ENCODE results near the gene CAVIN2.

The CAVIN2 gene

DNA sequence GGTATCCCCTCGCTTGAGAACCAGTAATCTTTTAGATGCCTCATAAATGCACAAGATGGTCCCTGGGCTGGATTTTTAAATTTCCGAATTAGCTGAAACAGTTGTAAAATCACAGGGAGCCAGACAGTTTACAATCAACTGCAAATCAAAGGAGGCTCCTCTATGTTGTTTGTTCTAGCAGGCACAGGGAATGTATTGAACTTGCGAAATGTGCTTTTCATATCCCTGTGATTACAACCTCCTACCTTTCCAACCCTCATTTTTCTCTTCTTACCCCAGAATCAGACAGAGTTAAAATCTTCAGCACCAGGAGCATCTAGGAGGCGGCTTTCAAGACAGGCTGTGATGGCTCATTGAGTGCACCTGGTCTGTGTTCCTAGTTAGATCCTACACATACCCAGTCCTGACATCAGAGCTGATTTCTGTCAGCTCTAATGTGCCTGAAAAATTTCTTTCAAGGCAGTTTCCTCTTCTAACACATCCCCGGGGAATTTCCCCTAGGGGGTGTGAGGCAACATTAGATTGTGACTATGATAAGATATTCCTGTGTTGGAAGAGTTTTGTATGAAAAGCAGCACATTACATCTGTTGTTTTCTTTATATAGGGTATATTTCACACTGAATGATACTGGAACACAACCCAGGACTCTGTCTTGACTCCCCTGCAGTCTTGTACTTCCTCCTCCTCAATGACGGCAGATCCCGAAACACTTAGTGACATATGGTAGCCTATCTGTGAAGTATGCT is 17.9 kb upstream of the CAVIN2 start:
- no peaks in the 10 kb centered on the region for H3K27me3 ChIP-seq (ENCODE audit: control insufficient read depth in 2 of 2, insufficient read depth in 2 of 2, low read length in 2 of 2)
- no peak overlapping the region for H3K27ac ChIP-seq (ENCODE audit: low read depth in 2 of 2, low read length in 2 of 2)
- H3K4me1 ChIP-seq (ENCODE audit: control insufficient read depth in 2 of 2, insufficient read depth in 2 of 2, low read length in 2 of 2) = peaks cover 4 to 16% of the 10 kb centered on the region in 2 donors
- no peaks in the 10 kb centered on the region for H3K36me3 ChIP-seq (ENCODE audit: control insufficient read depth in 2 of 2, insufficient read depth in 2 of 2, low read length in 2 of 2)
- H3K9me3 ChIP-seq (ENCODE audit: control insufficient read depth in 2 of 2, low read length in 2 of 2) = no peaks in the 10 kb centered on the region
- no peak overlapping the region for H3K4me3 ChIP-seq (ENCODE audit: low read length in 2 of 2)
- no peak overlapping the region for H3K9ac ChIP-seq (ENCODE audit: low read depth in 1 of 2, low read length in 2 of 2)

DNA sequence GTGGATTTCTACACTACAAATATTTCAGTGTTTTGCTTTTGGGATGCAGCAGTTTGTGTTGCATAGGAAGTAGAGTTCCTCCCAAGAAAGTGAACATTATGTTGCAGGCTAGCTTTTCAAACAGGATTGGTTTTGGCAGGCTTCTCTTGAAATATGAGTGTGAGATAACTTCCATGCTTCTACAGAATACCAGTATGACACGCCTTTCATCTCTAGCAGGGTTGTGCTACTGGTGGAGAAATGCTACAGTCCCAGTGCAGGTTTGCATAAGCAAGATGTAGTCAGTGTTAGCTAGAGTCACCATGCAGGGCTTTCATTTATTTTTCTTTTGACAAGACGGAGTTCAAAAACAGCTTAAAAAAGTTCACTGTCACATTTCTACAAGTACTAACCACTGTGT is 17.1 kb upstream of the CAVIN2 start:
- Histone ChIP-seq H3K36me3 (ENCODE audit: control insufficient read depth in 2 of 2, insufficient read depth in 2 of 2, low read length in 2 of 2) (no peaks in the 10 kb centered on the region), H3K4me1 (ENCODE audit: control insufficient read depth in 2 of 2, insufficient read depth in 2 of 2, low read length in 2 of 2) (peaks cover 4 to 13% of the 10 kb centered on the region in 2 donors), H3K4me3 (ENCODE audit: low read length in 2 of 2) (no peak overlapping the region), H3K27ac (ENCODE audit: low read depth in 2 of 2, low read length in 2 of 2) (no peak overlapping the region), H3K27me3 (ENCODE audit: control insufficient read depth in 2 of 2, insufficient read depth in 2 of 2, low read length in 2 of 2) (no peaks in the 10 kb centered on the region), H3K9me3 (ENCODE audit: control insufficient read depth in 2 of 2, low read length in 2 of 2) (no peaks in the 10 kb centered on the region), H3K9ac (ENCODE audit: low read depth in 1 of 2, low read length in 2 of 2) (no peak overlapping the region)

DNA sequence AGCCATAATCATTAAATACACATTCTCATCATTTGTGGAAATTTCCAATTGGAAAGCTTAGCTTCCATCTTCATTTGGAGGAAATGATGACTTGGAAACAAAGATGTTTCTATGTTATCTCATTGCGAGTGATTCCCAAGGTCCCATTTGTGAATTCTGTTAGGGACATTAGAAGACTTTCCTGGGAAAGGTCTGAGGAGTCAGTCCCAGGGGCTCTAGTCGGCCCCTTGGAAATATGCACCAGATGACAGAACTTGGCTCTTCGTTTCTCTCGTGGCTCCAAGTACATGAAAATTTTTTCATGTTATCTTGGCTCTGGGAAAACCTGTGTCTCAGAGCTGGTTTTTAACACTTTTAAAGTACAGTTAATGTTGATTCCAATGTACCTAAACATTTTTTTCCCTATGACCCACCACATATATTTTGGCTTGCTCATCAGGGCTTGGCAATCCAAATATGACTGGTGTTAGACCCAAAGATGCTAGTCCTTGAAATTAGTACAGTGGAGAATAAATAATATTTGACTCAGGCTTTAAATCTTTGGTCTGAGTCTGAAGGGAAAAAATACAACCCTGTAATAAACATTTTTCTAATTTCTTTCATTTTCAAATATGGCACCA is 15.4 kb upstream of the CAVIN2 start:
- no peaks in the 10 kb centered on the region for H3K27me3 ChIP-seq (ENCODE audit: control insufficient read depth in 2 of 2, insufficient read depth in 2 of 2, low read length in 2 of 2)
- H3K36me3 ChIP-seq (ENCODE audit: control insufficient read depth in 2 of 2, insufficient read depth in 2 of 2, low read length in 2 of 2) = no peaks in the 10 kb centered on the region
- H3K9ac ChIP-seq (ENCODE audit: low read depth in 1 of 2, low read length in 2 of 2) = no peak overlapping the region
- peaks cover under 1 to 9% of the 10 kb centered on the region in 2 donors for H3K4me1 ChIP-seq (ENCODE audit: control insufficient read depth in 2 of 2, insufficient read depth in 2 of 2, low read length in 2 of 2)
- H3K9me3 ChIP-seq (ENCODE audit: control insufficient read depth in 2 of 2, low read length in 2 of 2) = no peaks in the 10 kb centered on the region
- H3K4me3 ChIP-seq (ENCODE audit: low read length in 2 of 2) = no peak overlapping the region
- H3K27ac ChIP-seq (ENCODE audit: low read depth in 2 of 2, low read length in 2 of 2) = no peak overlapping the region

DNA sequence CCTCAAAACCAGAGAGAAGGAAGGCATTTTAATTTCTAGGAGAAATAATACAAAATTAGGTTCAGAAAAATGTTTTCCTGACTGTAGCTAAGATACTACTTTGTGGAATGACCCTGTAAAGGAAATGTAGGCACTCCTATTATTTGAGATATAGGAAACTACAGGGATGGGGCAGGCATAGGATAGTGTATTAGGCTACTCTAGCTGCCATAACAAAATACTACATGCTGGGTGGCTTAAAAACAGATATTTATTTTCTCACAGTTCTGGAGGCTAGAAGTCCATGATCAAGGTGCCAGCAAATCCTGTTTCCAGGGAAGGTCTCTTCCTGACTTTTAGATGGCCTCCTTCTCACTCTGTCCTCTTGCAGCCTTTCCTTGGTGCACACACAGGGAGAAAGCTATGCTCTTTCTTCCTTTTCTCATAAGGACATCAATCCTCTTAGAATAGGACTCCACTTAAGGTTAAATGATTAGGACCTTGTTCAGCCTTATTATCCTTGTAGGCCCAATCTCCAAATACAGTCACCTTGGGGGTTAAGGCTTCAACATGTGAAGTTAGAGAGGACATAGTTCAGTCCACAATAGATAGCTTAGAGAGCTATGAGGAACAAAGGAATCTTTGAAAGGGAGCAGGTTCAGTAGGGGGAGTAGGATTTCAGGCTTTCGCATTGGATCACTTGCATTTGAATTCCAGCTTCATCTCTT is 14.0 kb upstream of the CAVIN2 start:
- Histone ChIP-seq H3K9me3 (ENCODE audit: control insufficient read depth in 2 of 2, low read length in 2 of 2) (no peaks in the 10 kb centered on the region), H3K27me3 (ENCODE audit: control insufficient read depth in 2 of 2, insufficient read depth in 2 of 2, low read length in 2 of 2) (no peaks in the 10 kb centered on the region), H3K36me3 (ENCODE audit: control insufficient read depth in 2 of 2, insufficient read depth in 2 of 2, low read length in 2 of 2) (no peaks in the 10 kb centered on the region), H3K4me3 (ENCODE audit: low read length in 2 of 2) (no peak overlapping the region), H3K27ac (ENCODE audit: low read depth in 2 of 2, low read length in 2 of 2) (no peak overlapping the region), H3K4me1 (ENCODE audit: control insufficient read depth in 2 of 2, insufficient read depth in 2 of 2, low read length in 2 of 2) (no peaks in the 10 kb centered on the region), H3K9ac (ENCODE audit: low read depth in 1 of 2, low read length in 2 of 2) (no peak overlapping the region)

DNA sequence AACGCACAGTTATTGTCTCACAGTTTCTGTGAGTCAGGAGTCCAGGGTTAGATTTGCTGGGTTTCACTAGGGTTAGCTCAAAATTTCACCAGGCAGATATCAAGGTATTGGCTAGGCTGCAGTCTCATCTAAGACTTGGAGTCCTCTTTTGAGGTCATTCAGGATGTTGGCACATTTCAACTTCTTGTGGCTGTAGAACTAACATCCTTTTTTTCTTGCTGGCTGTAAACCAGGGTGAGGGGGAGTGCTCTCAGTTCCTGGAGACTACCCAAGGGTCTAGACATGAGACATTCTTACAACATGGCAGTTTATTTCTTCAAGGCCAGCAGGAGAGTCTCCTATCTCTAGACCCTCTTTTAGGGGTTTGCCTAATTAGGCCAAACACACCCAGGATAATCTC is 12.8 kb upstream of the CAVIN2 start:
- H3K4me1 ChIP-seq (ENCODE audit: control insufficient read depth in 2 of 2, insufficient read depth in 2 of 2, low read length in 2 of 2) = no peaks in the 10 kb centered on the region
- no peak overlapping the region for H3K9ac ChIP-seq (ENCODE audit: low read depth in 1 of 2, low read length in 2 of 2)

DNA sequence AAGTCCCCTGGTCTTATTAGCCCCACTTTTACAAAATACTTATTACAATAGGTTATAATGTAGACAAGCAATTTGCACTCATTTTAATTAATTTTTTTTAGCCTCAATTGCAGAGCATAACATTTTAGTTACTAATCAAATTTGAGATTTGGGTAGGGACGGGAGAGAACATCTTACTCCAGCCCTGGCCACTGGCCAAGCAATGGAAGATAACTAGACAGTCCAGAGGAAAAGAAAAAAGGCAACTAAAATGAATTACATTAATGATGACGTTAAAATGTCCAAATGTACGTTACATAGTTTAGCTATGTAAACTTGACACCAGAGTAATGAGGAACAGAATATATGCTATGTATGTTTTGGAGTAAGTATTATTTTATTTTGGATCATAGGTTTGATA is 11.0 kb upstream of the CAVIN2 start:
- Histone ChIP-seq H3K4me1 (ENCODE audit: control insufficient read depth in 2 of 2, insufficient read depth in 2 of 2, low read length in 2 of 2) (no peaks in the 10 kb centered on the region), H3K36me3 (ENCODE audit: control insufficient read depth in 2 of 2, insufficient read depth in 2 of 2, low read length in 2 of 2) (no peaks in the 10 kb centered on the region), H3K9me3 (ENCODE audit: control insufficient read depth in 2 of 2, low read length in 2 of 2) (no peaks in the 10 kb centered on the region), H3K9ac (ENCODE audit: low read depth in 1 of 2, low read length in 2 of 2) (no peak overlapping the region), H3K27me3 (ENCODE audit: control insufficient read depth in 2 of 2, insufficient read depth in 2 of 2, low read length in 2 of 2) (no peaks in the 10 kb centered on the region), H3K27ac (ENCODE audit: low read depth in 2 of 2, low read length in 2 of 2) (no peak overlapping the region), H3K4me3 (ENCODE audit: low read length in 2 of 2) (no peak overlapping the region)

More for the DNA sequence above, 12.8 kb upstream of the CAVIN2 start:
- Histone ChIP-seq H3K4me3 (ENCODE audit: low read length in 2 of 2) (no peak overlapping the region), H3K27me3 (ENCODE audit: control insufficient read depth in 2 of 2, insufficient read depth in 2 of 2, low read length in 2 of 2) (no peaks in the 10 kb centered on the region), H3K36me3 (ENCODE audit: control insufficient read depth in 2 of 2, insufficient read depth in 2 of 2, low read length in 2 of 2) (no peaks in the 10 kb centered on the region), H3K9me3 (ENCODE audit: control insufficient read depth in 2 of 2, low read length in 2 of 2) (no peaks in the 10 kb centered on the region), H3K27ac (ENCODE audit: low read depth in 2 of 2, low read length in 2 of 2) (no peak overlapping the region)

DNA sequence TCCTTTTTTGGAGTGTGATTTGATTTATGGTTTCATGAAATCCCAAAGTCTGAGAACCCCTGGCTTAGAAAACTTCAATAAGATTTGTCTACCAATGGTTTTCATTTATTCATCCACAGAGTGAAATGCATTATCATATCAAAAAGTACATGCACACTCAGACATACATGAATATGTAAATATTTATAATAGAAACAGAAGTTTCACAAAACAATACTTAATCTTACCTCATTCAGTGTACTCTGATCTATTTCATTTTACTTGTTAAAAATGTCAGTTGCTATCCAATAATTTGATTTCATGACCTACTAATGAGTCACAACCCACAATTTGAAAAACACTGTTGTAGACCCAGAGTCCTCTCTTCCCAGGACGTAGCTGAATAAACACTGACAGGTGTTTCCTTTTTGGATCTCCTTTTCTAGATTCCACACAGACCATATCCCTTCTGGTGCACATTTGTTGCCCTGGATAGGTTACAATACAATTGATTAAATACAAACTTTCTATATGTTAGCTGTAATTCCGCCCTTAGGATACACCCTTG is 10.4 kb upstream of the CAVIN2 start:
- H3K4me1 ChIP-seq (ENCODE audit: control insufficient read depth in 2 of 2, insufficient read depth in 2 of 2, low read length in 2 of 2) = no peaks in the 10 kb centered on the region
- no peaks in the 10 kb centered on the region for H3K27me3 ChIP-seq (ENCODE audit: control insufficient read depth in 2 of 2, insufficient read depth in 2 of 2, low read length in 2 of 2)
- no peak overlapping the region for H3K27ac ChIP-seq (ENCODE audit: low read depth in 2 of 2, low read length in 2 of 2)
- no peaks in the 10 kb centered on the region for H3K36me3 ChIP-seq (ENCODE audit: control insufficient read depth in 2 of 2, insufficient read depth in 2 of 2, low read length in 2 of 2)
- no peaks in the 10 kb centered on the region for H3K9me3 ChIP-seq (ENCODE audit: control insufficient read depth in 2 of 2, low read length in 2 of 2)
- H3K4me3 ChIP-seq (ENCODE audit: low read length in 2 of 2) = no peak overlapping the region
- H3K9ac ChIP-seq (ENCODE audit: low read depth in 1 of 2, low read length in 2 of 2) = no peak overlapping the region

DNA sequence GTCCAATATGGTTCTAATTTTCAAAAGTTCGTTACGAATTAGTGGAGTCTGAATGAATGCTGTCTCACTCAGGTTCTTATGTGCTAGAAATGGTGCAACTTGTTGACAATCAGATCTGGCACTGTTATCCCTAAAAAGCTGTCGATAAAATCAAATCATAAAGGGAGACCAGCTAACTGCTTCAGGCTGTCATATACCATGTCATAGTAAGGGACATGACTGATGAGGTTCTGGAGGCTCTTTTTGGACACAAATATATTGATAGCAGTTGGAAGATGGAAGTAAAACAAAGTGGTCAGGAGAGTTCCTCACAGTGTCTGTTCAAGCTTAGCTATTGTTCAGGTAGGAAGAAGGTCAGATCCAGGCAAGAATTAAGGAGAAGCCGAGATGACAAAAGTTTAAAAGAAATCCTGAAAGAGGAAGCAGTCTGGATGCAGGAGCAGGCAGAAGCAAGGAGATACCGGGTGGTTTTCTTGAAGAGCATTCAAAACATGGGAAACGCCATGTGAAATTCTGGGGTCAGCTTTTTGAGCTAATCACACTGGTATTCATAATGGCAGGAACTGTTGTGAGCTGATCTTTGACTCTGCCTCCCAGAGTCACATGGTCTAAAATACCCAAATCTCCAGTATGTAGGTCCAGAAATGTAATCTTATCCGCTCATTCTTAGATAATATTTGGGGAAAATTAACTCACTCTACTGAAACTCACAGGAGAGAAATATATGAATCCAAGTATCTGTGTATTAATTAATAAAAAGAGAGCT is 9.4 kb upstream of the CAVIN2 start:
- Histone ChIP-seq H3K36me3 (ENCODE audit: control insufficient read depth in 2 of 2, insufficient read depth in 2 of 2, low read length in 2 of 2) (no peaks in the 10 kb centered on the region), H3K27me3 (ENCODE audit: control insufficient read depth in 2 of 2, insufficient read depth in 2 of 2, low read length in 2 of 2) (no peaks in the 10 kb centered on the region), H3K9me3 (ENCODE audit: control insufficient read depth in 2 of 2, low read length in 2 of 2) (no peaks in the 10 kb centered on the region), H3K4me3 (ENCODE audit: low read length in 2 of 2) (no peak overlapping the region), H3K9ac (ENCODE audit: low read depth in 1 of 2, low read length in 2 of 2) (no peak overlapping the region), H3K4me1 (ENCODE audit: control insufficient read depth in 2 of 2, insufficient read depth in 2 of 2, low read length in 2 of 2) (no peaks in the 10 kb centered on the region), H3K27ac (ENCODE audit: low read depth in 2 of 2, low read length in 2 of 2) (no peak overlapping the region)

DNA sequence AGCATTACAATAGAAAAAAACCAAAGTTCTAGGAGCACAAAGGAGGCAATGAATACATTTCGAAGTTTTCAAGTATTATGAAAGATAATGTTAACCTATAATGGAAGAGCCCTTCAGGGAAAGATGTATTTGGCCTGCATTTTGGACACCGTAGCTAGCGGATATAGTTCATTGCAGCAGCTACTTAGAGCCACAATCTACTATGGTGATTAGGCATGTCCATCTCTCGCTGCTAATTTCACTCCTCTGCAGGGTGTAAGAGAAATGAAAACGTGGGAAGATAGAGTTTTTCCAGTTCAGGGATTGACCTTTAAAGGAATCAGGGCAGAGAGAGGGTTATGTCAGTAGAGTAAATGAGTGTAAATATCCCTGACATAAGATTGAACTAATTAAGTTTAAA is 8.5 kb upstream of the CAVIN2 start:
- no peak overlapping the region for H3K9ac ChIP-seq (ENCODE audit: low read depth in 1 of 2, low read length in 2 of 2)
- H3K4me3 ChIP-seq (ENCODE audit: low read length in 2 of 2) = no peak overlapping the region
- H3K4me1 ChIP-seq (ENCODE audit: control insufficient read depth in 2 of 2, insufficient read depth in 2 of 2, low read length in 2 of 2) = no peaks in the 10 kb centered on the region
- no peak overlapping the region for H3K27ac ChIP-seq (ENCODE audit: low read depth in 2 of 2, low read length in 2 of 2)
- H3K9me3 ChIP-seq (ENCODE audit: control insufficient read depth in 2 of 2, low read length in 2 of 2) = no peaks in the 10 kb centered on the region
- no peaks in the 10 kb centered on the region for H3K27me3 ChIP-seq (ENCODE audit: control insufficient read depth in 2 of 2, insufficient read depth in 2 of 2, low read length in 2 of 2)
- H3K36me3 ChIP-seq (ENCODE audit: control insufficient read depth in 2 of 2, insufficient read depth in 2 of 2, low read length in 2 of 2) = no peaks in the 10 kb centered on the region
